Stimulated activated CD8-positive, alpha-beta memory T cell treated with anti-CD3 and anti-CD28 coated beads, Interleukin-12 subunit alpha, Interleukin-12 subunit beta, amount 100 ng/mL, for 4 hours (primary cell): ENCODE results near the gene BLCAP.

Source experiments
- DNase-seq: peaks from one replicate; pipeline ENCODE4 v3.0.0-alpha.2; 2020; ENCODE audit warnings: low read depth

BLCAP gene

GRCh38 chr20:37529214-37529967, 1.7 kb upstream of the BLCAP start:
- no peak for DNase-seq

- DNase-seq: no peak
These were observed 954 bp upstream of the BLCAP start for GRCh38 chr20:37528446-37529213.

- DNase-seq: no peak
These were observed 638 bp downstream of the BLCAP start for GRCh38 chr20:37526839-37527637.

GRCh38 chr20:37526238-37526838, 1.3 kb downstream of the BLCAP start:
- no peak for DNase-seq

- DNase-seq: no peak
These were observed 1.9 kb downstream of the BLCAP start for GRCh38 chr20:37525810-37526209.

GRCh38 chr20:37524859-37525708, 2.6 kb downstream of the BLCAP start:
- no peak for DNase-seq

- DNase-seq: no peak
These were observed 3.6 kb downstream of the BLCAP start for GRCh38 chr20:37523911-37524700.

GRCh38 chr20:37523012-37523391, 4.7 kb downstream of the BLCAP start:
- DNase-seq: no peak

GRCh38 chr20:37522260-37523011, 5.2 kb downstream of the BLCAP start:
- DNase-seq: no peak

GRCh38 chr20:37521061-37521771, 6.5 kb downstream of the BLCAP start, which contains the start of gene NNAT:
NNAT (plus strand) TSS chr20:37521250; CDS start chr20:37521332, 82 bp downstream.
- DNase-seq: no peak

GRCh38 chr20:37520419-37520955, 7.2 kb downstream of the BLCAP start:
- DNase-seq: no peak

- DNase-seq: no peak
These were observed 7.9 kb downstream of the BLCAP start for GRCh38 chr20:37519508-37520418.

GRCh38 chr20:37518606-37519507, 8.8 kb downstream of the BLCAP start:
- DNase-seq: no peak

- DNase-seq: no peak
These were observed 9.6 kb downstream of the BLCAP start for GRCh38 chr20:37518059-37518458.

GRCh38 chr20:37516811-37517750, 10.6 kb downstream of the BLCAP start:
- no peak for DNase-seq
